Left lung (tissue), 10 donors: ENCODE results near the gene PPFIA2. TPM values are rescaled to one million over a fixed set of nuclear protein-coding genes. Genes with fewer than 3 reads are reported as not detected.
A peak's percentile ranks its signal among the peaks of the same experiment; 100 is the strongest.
"Not testable (repeated sequence)": the region's sequence is repeated elsewhere in the genome, so short reads cannot be mapped to it uniquely, and the experiment has no call there.

Experiments used
- ATAC-seq: fragments of 200-7000 bp; cut with Tn5 transposase; one replicate; pipeline ENCODE4 v1.9.1; 2020; ENCODE audit warnings: moderate library complexity
- DNase-seq, 4 donors: peaks; one replicate each; pipeline ENCODE4 v3.0.0-alpha.2; 2013 to 2020
- H3K27ac ChIP-seq, 2 donors: fragments of 200-600 bp; sonication (generic) in 1 of 2; one replicate each; pipeline versions ENCODE4 v1.5.0 to v1.8.0; 2020 to 2021
- H3K27me3 ChIP-seq, 2 donors: fragments of 200-600 bp; sonication (generic) in 1 of 2; one replicate each; pipeline versions ENCODE4 v1.5.0 to v1.8.0; 2020 to 2021
- H3K36me3 ChIP-seq, 2 donors: fragments of 200-600 bp; sonication (generic) in 1 of 2; one replicate each; pipeline versions ENCODE4 v1.5.0 to v1.8.0; 2020 to 2021
- H3K4me1 ChIP-seq, 2 donors: fragments of 200-600 bp; one replicate each; pipeline ENCODE4 v1.8.0; 2021
- H3K4me3 ChIP-seq, 2 donors: fragments of 200-600 bp; sonication (generic) in 1 of 2; one replicate each; pipeline versions ENCODE4 v1.5.0 to v1.8.0; 2020 to 2021; ENCODE audit warnings: mild to moderate bottlenecking in 1 of 2
- H3K9me3 ChIP-seq, 2 donors: fragments of 200-600 bp; sonication (generic) in 1 of 2; one replicate each; pipeline versions ENCODE4 v1.5.0 to v1.8.0; 2020 to 2021
- CTCF ChIP-seq, 2 donors: fragments of 200-600 bp; sonication (generic) in 1 of 2; IDR thresholded peaks; one replicate each; pipeline versions ENCODE4 v1.5.0 to v1.8.0; 2021; ENCODE audit warnings: antibody characterized with exemption in 2 of 2
- intact Hi-C, 2 donors: fragments of 100-400 bp; cut with DNase I; formaldehyde crosslinking; loops; one replicate each; pipeline versions ENCODE4 v1.11.2 to v1.14.2; 2022
- polyA plus RNA-seq, 6 donors: library from polyadenylated mRNA; unstranded; fragments of 120-200 nt; gene quantifications; one replicate each; pipeline ENCODE4 v1.2.1, GENCODE V29; 2013; ENCODE audit not compliant: insufficient read length in 6 of 6
- total RNA-seq, 2 donors: library from RNA; stranded (reverse); fragmentation: NEBNext Ultra II Directional; extraction: Animal tissue kit (Norgen Biotek cat#: 25700); gene quantifications; one replicate each; pipeline ENCODE4 v1.2.1, GENCODE V29; 2021
- donor health status: DM: no; HTN: yes; CAD: no.
- donor health status: DM: no; HTN: no; CAD: no.

PPFIA2 gene
- total and polyA plus RNA-seq, 8 donors: 1.1 to 3.5 (median 1.9) TPM

GRCh38 chr12:81615026-81615588 lies 144.0 kb downstream of the PPFIA2 start:
- intact Hi-C loops: loop anchor here in 1 of 2 donors (10.0 kb wide), 1 partner anchor 160 kb away; no protein-coding TSS in a partner anchor
- Histone ChIP-seq H3K9me3 (no peaks in the 10 kb centered on the region), H3K27me3 (no peaks in the 10 kb centered on the region), H3K4me3 (no peak overlapping the region), H3K27ac (no peak overlapping the region), H3K36me3 (no peaks in the 10 kb centered on the region), H3K4me1 (no peaks in the 10 kb centered on the region)
- DNase-seq: no peak
- TF ChIP-seq CTCF (IDR thresholded peaks at IDR 0.05): no peak
- no peak for ATAC-seq

- H3K27me3 ChIP-seq: no peaks in the 10 kb centered on the region
- H3K4me1 ChIP-seq: no peaks in the 10 kb centered on the region
- TF ChIP-seq CTCF (IDR thresholded peaks at IDR 0.05): no peak
- no peaks in the 10 kb centered on the region for H3K36me3 ChIP-seq
- DNase-seq (peak in 1 of 4 donors; percentile 33), ATAC-seq (no peak)
- no peak overlapping the region for H3K27ac ChIP-seq
- no peaks in the 10 kb centered on the region for H3K9me3 ChIP-seq
- no peak overlapping the region for H3K4me3 ChIP-seq
- intact Hi-C loops: loop anchor here in 1 of 2 donors (10.0 kb wide), 1 partner anchor 156 kb away; no protein-coding TSS in a partner anchor
These were observed 147.9 kb downstream of the PPFIA2 start for GRCh38 chr12:81610955-81611889.

GRCh38 chr12:81597928-81598604 lies 161.1 kb downstream of the PPFIA2 start:
- Histone ChIP-seq H3K9me3 (no peaks in the 10 kb centered on the region), H3K4me1 (no peaks in the 10 kb centered on the region), H3K36me3 (no peaks in the 10 kb centered on the region), H3K4me3 (no peak overlapping the region), H3K27ac (no peak overlapping the region), H3K27me3 (no peaks in the 10 kb centered on the region)
- TF ChIP-seq CTCF (IDR thresholded peaks at IDR 0.05): no peak
- peak in 1 of 4 donors; percentile 3 for DNase-seq
- ATAC-seq: no peak
- intact Hi-C loops: no loop called here

- H3K27ac ChIP-seq: no peak overlapping the region
- no peaks in the 10 kb centered on the region for H3K4me1 ChIP-seq
- intact Hi-C loops: no loop called here
- TF ChIP-seq CTCF (IDR thresholded peaks at IDR 0.05): no peak
- no peak overlapping the region for H3K4me3 ChIP-seq
- ATAC-seq: no peak
- no peak for DNase-seq
- H3K36me3 ChIP-seq: no peaks in the 10 kb centered on the region
- H3K9me3 ChIP-seq: peaks cover 0 to 1% of the 10 kb centered on the region in 2 donors
- H3K27me3 ChIP-seq: no peaks in the 10 kb centered on the region
These were observed 162.6 kb downstream of the PPFIA2 start for GRCh38 chr12:81596558-81596957.

GRCh38 chr12:81591256-81591655 lies 167.9 kb downstream of the PPFIA2 start:
- no peak overlapping the region for H3K4me3 ChIP-seq
- no peaks in the 10 kb centered on the region for H3K36me3 ChIP-seq
- no peak for TF ChIP-seq CTCF (IDR thresholded peaks at IDR 0.05)
- DNase-seq: no peak
- H3K27me3 ChIP-seq: no peaks in the 10 kb centered on the region
- peaks cover 0 to 13% of the 10 kb centered on the region in 2 donors for H3K9me3 ChIP-seq
- ATAC-seq: no peak
- no peaks in the 10 kb centered on the region for H3K4me1 ChIP-seq
- intact Hi-C loops: no loop called here
- no peak overlapping the region for H3K27ac ChIP-seq

GRCh38 chr12:81590703-81591102 lies 168.4 kb downstream of the PPFIA2 start:
- H3K4me3 ChIP-seq, ATAC-seq, H3K27me3 ChIP-seq, DNase-seq, H3K4me1 ChIP-seq, H3K36me3 ChIP-seq, H3K27ac ChIP-seq, intact Hi-C loops: not testable (repeated sequence)
- H3K9me3 ChIP-seq: peaks cover 0 to 13% of the 10 kb centered on the region in 2 donors
